ENCODE results near the gene COL2A1.

DNA sequence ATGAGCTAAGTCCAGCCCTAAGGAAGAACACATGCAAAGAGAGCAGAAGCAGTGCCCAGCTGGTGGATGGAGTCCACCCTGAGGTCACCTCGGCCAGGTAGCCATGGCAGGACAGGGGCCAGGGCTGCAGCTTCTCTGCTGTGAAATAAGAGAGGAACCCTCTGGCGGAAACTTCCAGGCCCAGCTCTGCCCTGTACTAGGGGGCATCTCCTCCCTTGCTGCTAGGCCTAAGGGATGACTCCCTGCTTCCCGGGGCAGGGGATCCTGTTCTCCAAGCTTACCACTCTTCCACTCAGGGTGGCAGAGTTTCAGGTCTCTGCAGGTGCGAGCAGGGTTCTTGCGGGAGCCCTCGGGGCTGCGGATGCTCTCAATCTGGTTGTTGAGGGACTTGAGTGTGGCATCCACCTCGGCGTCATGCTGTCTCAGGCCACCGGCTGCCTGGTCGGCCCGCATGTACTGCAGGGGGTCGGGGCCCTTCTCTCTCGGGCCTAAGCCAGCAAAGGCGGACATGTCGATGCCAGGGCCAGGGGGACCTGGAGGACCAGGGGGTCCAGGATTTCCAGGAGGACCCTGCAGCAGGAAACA is 29.1 kb downstream of the COL2A1 start:
- TF ChIP-seq HDGF (IDR thresholded peaks at IDR 0.05; ENCODE audit: borderline replicate concordance) (no peak), FOXK2 (IDR thresholded peaks at IDR 0.05) (no peak), FOXM1 (IDR thresholded peaks at IDR 0.05; ENCODE audit: borderline replicate concordance) (no peak), LEF1 (IDR thresholded peaks at IDR 0.05; ENCODE audit: borderline replicate concordance) (no peak), BHLHE40 (IDR thresholded peaks at IDR 0.05; ENCODE audit: borderline replicate concordance) (no peak)
